GM21423 (cell line): ENCODE data around the gene RASSF3.

Experiments used
- ATAC-seq: cut with Tn5 transposase; IDR thresholded peaks from one replicate; pipeline ENCODE4 v1.9.1; 2021; ENCODE audit warnings: mild to moderate bottlenecking, moderate library complexity; ENCODE audit not compliant: unreplicated experiment

The RASSF3 gene

DNA sequence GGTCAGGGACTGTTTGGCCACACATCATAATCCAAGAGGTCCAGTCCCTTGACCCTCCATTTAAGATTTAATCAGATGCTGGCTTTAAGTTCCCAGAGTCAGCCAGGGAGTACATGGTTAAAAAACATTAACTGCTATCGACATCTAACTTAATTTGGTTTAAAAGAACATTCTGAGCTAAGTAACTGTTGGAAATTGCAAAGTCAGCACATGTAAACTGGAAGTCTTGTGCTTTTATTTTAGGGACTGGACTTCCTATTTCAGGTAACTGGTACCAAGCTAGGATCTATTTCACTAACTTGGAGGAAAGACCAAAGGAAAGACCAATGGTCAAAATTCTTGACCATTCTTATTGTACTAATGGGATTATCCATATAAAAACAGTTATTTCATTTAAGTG is 108.4 kb downstream of the RASSF3 start:
- ATAC-seq, result no peak

DNA sequence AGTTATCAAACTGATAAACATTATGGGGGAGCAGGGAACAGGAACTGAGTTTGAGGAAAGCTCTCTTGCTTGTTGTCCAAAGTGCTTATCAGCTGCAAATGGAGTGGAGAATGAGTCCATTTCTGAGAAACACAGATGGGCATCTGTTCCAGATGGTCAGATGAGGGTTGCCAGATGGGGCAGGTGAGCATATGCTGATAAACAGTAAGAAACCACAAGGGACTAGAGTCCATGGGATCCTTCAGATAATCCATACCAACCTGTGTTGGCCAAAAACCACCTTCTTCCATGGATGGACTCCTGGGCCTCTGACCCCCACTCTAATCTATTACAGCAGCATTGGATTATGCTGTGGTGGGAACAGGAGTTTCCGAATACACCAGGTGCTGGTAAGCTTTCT is 110.6 kb downstream of the RASSF3 start:
- no peak for ATAC-seq

- no peak for ATAC-seq
These were observed 112.5 kb downstream of the RASSF3 start for GRCh38 chr12:64722835-64723234.

DNA sequence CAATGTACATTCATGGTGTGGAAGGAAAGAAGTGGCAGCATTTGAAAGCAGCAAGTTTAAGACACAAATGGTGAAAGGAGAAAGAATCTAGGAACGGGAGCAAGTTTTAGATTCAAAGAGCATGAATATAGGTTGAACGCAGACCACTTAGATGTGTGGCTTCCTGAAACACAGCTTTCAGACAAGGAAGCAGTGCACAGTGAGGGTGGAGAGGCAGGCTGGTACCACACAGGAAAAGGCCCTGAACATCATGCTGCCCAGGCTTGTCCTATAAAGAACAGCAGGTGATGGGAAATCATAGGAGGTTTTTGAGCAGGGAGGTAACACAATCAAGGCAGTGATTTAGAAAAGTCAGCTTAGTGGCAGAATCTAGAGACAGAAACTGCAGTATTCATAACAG is 113.3 kb downstream of the RASSF3 start:
- ATAC-seq, result no peak

- ATAC-seq, result no peak
These were observed 114.0 kb downstream of the RASSF3 start for GRCh38 chr12:64724201-64724745.

GRCh38 chr12:64729909-64730587 is 119.8 kb downstream of the RASSF3 start:
- ATAC-seq, result no peak

DNA sequence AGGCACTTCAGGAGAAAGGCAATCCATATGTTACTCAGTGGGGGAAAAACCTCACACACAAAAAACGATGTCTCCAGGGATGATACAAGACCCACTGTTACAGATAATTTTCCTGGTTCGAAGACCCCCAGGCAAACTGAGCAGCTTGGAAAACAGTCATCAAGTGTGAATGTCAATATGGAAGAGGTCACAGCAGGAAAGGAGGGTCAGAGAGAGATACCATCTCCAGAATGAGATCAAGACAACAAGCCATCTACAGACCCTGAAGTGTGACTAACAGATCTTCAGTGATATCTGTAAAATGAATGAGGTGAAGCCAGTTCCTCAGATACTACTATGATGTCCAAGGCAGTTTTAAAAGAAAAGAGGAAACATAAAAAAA is 120.3 kb downstream of the RASSF3 start:
- ATAC-seq, result no peak

DNA sequence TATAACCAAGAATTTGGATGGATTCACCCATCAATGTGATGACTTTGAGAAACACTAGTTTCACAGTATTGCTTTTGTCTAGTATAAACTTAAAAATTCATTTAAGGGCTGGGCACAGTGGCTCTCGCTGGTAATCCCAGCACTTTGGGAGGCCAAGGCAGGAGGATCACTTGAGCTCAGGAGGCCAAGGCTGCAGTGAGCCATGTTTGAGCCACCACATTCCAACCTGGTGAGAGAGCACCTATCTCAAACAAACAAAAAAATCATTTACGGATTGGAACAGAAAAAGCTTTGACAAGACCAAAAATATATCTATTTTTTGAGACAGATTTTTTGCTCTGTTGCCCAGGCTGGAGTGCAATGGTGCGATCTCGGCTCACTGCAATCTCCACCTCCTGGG is 121.4 kb downstream of the RASSF3 start:
- ATAC-seq, result no peak

- ATAC-seq, result no peak
These were observed 123.6 kb downstream of the RASSF3 start for GRCh38 chr12:64733857-64734256.

DNA sequence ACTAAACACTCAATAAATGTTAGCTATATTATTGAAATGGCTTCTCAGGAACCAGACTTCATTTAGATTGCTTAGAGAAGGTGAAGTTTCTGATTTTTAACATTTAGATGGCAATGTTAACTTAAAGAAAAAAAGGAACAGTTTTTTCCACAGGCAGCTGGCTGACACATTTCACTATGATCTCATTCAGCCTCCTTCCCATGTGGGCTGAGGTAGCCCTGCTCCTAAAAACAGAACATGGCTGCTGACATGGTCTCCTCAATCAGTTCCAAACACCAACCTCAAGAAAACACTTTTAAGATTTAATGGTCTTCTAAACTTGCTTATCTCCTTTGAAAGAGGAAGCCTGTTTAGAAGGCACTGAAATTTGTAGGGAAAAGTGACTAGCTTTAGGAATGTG is 125.1 kb downstream of the RASSF3 start:
- ATAC-seq, result no peak

DNA sequence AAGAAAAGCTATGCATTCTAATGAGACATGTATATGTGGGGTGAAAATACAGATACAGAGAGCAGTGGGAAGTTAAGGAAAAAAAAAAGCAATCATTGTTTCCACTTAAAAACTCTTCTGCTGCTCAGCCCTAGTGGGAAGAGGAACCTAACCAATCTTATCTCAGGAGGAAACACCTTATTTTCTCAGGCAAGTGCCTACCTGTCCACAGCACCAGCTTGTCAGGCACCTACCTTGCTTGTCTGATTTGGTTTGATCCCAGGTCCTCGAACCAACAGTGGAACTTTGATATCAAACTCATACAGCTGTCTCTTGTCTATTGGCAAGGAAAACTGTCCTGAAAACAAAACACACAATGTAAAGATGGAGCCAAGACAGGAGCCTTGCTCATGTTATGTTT is 126.5 kb downstream of the RASSF3 start:
- no peak for ATAC-seq

DNA sequence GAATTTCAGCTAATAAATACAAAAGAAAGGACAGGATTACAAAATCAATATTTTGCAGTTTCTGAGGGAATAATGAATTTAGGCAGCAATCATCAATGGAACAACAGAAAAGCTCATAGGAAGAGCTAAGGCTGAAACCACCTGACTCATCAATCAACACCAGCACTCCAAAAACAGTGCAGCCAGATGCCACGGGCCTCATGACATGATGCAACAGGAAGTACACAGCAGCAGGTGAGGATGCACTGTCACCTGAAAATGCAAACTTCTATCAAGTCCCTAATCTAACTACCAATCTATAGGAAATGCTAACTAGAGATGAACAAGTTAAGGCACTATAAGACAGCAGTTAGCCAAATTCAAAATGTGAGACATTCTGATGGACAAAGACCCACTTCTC is 127.2 kb downstream of the RASSF3 start:
- ATAC-seq, result no peak

DNA sequence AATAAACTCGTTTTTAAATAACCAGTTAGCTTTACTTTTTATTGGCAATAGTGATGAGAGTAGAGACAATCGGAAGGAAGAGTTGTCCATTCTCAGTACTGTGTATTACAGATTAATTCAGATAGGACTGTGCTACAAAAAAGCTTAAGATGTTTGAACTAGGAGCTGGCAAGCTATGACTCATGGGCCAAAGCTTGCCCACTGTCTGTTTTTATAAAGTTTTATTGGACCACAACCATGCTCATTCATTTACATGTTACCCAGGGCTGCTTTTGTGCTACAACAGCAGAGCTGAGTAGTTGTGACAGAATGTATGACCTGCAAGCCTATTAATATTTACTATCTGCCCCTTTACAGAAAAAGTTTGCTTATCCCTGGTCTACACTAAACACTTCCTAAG is 129.5 kb downstream of the RASSF3 start:
- ATAC-seq, result no peak

- ATAC-seq, result no peak
These were observed 130.4 kb downstream of the RASSF3 start for GRCh38 chr12:64740646-64741045.

GRCh38 chr12:64742416-64742815 is 132.1 kb downstream of the RASSF3 start:
- ATAC-seq, result no peak

DNA sequence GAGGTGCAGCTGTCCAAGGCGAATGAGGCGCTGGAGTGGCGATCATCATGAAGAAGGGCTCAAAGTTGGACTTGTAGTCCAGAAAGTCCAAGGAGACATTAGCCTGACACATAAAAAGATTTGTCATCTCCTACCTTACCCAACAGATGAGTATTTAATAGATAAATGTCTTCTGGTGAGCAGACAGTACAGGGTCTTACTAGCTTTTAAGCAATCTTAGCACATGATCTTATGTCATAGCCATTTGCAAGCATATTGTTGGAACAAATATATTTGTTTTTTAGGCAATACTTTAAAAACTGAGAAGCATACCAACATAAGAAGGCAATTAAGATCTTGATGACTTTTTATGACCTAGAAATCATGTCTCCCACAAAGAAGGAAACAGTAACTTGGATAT is 132.9 kb downstream of the RASSF3 start:
- no peak for ATAC-seq

- no peak for ATAC-seq
These were observed 134.3 kb downstream of the RASSF3 start for GRCh38 chr12:64744422-64745258.

DNA sequence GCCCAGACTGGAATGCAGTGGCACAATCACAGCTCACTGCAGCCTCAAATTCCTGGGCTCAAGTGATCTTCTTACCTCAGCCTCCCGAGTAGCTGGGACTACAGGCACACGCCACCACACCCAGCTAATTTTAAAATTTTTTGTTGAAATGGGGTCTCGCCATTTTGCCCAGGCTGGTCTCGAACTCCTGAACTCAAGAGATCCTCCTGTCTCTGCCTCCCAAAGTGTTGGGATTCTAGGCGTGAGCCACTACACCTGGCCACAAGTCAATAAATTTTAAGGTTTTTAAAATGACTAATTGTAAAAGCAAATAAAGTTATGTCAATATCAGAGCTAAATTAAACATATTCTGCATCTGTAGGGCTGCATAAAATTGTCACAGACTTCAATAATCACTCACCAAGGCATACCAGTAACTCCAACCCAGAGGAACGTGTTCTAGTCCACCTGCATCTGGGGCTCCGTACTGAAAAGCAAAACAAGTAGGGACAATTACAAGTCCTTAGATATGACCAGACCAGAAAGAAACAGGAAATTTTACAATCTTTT is 135.0 kb downstream of the RASSF3 start:
- no peak for ATAC-seq

- no peak for ATAC-seq
These were observed 135.7 kb downstream of the RASSF3 start for GRCh38 chr12:64745980-64746379.

- no peak for ATAC-seq
These were observed 136.4 kb downstream of the RASSF3 start for GRCh38 chr12:64746663-64747062.
